ENCODE data around the gene NRIP1.

Gene NRIP1

DNA sequence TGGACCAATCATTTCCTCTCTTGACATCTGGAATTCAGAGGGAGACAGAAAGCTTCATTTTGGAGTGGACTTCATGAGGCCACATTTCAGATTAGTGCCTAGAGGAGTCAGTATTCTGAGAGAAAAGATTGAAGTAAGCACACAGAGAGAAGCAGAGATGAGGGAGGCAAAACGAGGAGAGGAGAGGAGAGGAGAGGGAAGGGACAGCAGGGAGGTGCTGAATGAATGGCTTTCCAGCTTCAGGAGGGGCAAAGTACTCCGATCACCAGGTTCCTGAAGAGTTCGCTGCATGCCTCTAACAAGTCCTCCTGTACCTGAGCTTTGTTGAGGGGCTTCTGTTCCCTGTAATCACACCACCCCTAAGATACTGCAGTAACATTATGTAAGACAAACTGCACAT, 76.0 kb downstream of the NRIP1 start:
- no peak for DNase-seq (ENCODE audit: extremely low read depth, low read depth)
- TF ChIP-seq, protein P1, sequence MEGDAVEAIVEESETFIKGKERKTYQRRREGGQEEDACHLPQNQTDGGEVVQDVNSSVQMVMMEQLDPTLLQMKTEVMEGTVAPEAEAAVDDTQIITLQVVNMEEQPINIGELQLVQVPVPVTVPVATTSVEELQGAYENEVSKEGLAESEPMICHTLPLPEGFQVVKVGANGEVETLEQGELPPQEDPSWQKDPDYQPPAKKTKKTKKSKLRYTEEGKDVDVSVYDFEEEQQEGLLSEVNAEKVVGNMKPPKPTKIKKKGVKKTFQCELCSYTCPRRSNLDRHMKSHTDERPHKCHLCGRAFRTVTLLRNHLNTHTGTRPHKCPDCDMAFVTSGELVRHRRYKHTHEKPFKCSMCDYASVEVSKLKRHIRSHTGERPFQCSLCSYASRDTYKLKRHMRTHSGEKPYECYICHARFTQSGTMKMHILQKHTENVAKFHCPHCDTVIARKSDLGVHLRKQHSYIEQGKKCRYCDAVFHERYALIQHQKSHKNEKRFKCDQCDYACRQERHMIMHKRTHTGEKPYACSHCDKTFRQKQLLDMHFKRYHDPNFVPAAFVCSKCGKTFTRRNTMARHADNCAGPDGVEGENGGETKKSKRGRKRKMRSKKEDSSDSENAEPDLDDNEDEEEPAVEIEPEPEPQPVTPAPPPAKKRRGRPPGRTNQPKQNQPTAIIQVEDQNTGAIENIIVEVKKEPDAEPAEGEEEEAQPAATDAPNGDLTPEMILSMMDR (IDR thresholded peaks at IDR 0.05; ENCODE audit: low read depth, low read length, missing control alignments): no peak
- no peak overlapping the region for H3K4me3 ChIP-seq (replicated peaks; ENCODE audit: low read depth, low read length)

DNA sequence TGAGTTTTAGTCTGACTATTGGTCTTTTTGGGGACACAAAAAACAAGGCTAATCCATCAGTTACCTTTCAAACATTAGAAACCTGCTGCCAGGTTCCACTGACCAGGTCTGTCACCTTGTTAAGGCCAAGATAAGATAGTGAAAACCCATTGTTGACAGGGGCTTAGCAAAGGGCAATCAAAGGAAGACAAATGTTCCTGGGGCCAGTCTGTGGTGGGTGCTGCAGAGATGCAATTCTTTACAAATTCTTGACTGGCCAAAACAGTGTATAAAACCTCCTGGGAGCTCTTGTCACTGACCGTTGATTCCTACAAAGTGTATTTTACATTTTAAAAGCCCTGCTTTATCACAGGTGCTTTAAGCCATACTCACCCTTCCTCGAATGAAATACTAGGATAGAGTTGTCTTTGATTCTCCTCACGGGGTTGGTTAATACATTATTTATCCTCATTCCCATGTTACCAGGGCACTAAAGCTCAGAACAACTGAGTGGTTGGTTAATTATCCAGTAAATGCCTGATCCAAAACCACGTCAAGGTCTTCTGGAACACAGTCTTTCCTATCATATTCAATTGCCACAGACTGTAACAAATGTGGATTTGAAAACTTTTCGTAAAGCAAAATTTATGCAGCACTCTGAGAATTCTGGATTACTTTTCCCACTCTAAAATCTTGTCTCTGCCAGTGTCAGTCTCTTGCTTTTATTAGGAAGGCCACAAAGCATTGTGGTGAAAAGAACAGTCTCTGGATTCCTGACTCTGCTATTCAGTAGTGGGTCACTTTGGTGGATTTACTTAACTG, 77.2 kb downstream of the NRIP1 start:
- no peak for DNase-seq (ENCODE audit: extremely low read depth, low read depth)
- TF ChIP-seq, protein P1 (IDR thresholded peaks at IDR 0.05; ENCODE audit: low read depth, low read length, missing control alignments): no peak
- no peak overlapping the region for H3K4me3 ChIP-seq (replicated peaks; ENCODE audit: low read depth, low read length)

DNA sequence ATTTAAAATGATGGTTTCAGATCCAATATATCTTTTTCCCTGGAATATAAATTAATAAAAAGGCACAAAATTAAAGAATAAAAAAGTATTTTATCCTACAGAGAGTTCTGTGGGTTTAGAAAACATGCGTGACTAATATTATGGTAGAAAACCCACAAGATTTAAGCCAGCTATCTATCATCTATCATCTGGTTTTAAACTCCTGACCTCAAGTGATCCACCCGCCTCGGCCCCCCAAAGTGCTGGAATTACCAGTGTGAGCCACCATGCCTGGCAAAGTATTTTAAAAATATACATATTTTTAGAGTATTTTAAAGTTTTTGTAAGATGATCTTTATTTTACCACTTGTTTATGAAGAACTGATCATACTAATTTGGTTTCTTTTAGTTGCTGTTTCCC, 79.5 kb downstream of the NRIP1 start:
- TF ChIP-seq, protein P1 (IDR thresholded peaks at IDR 0.05; ENCODE audit: low read depth, low read length, missing control alignments): no peak
- no peak overlapping the region for H3K4me3 ChIP-seq (replicated peaks; ENCODE audit: low read depth, low read length)
- no peak for DNase-seq (ENCODE audit: extremely low read depth, low read depth)

DNA sequence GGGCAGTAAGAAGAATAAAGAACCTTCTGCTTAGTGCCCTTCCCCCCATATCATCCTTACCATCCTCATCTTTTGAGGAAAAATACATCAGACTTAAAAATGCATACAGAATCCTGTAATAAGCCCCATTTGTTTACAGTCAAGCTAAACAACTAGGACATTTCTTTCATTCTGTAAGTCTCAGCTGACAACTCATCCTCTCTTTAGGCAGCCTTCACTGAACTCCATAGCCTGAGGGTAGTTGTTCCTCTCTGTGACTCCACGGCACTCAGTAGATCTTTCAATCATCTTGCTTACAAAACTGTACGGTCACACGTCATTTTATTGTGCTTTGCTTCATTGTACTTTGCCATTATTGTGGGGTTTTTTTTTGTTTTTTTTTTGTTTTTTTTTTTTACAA, 82.5 kb downstream of the NRIP1 start:
- no peak for DNase-seq (ENCODE audit: extremely low read depth, low read depth)
- TF ChIP-seq, protein P1 (IDR thresholded peaks at IDR 0.05; ENCODE audit: low read depth, low read length, missing control alignments): no peak
- no peak overlapping the region for H3K4me3 ChIP-seq (replicated peaks; ENCODE audit: low read depth, low read length)

DNA sequence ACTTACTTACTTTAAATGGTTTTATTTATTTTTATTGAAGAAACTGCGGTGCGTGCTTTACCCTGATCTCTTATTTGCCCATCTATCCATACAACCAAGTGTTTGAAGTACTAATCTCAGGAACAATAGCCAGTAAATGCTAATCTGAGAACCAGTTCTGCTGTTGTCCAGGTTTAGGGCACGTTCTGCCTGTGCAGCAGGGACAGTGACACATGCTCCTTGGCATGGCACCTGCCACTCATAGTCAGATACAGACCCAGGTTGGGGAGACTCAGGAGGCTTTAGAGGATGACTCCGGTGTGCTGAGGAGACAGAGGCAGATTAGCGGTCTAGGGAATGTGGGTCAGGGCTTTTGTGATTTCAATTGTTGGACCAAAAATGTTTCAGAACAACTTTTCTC, 83.6 kb downstream of the NRIP1 start:
- no peak overlapping the region for H3K4me3 ChIP-seq (replicated peaks; ENCODE audit: low read depth, low read length)
- TF ChIP-seq, protein P1 (IDR thresholded peaks at IDR 0.05; ENCODE audit: low read depth, low read length, missing control alignments): no peak
- DNase-seq (ENCODE audit: extremely low read depth, low read depth): no peak

DNA sequence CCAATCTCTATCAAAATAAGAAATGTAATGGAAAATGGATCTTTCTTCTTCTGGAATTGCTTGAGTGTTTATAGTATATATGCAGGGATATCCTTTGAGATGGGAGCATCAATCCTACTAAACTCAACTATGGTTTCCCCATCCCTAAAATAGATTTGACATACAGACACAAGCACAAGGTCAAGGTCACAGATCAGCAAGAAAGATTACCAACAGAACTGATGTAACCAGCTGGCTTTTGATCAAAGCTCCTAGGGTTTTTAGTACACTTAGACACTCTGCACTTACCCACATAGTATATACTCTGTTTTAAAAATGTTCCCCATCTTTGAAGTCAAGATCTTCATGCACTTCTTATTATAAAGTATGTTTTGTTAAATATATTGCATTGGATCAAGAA, 85.5 kb downstream of the NRIP1 start:
- no peak for DNase-seq (ENCODE audit: extremely low read depth, low read depth)
- no peak overlapping the region for H3K4me3 ChIP-seq (replicated peaks; ENCODE audit: low read depth, low read length)
- TF ChIP-seq, protein P1 (IDR thresholded peaks at IDR 0.05; ENCODE audit: low read depth, low read length, missing control alignments): no peak

DNA sequence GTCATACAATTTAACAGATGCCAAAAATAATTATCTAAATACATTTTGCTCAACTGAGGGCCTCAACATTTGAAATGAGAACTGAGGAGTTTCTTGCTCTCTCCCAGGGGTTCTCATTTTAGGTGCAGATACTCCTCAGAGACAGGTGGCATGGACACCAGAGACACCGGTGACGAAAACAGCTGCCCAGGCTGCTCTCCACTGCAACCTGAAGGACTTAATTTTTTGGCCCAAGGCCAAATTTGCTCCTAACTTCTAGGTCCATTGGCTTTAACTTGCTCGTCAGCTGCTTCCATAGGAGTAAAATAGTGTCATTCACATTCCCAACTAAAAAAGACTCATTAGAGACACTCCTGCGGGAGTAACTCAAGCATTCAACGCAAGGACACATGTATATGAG, 87.0 kb downstream of the NRIP1 start:
- TF ChIP-seq, protein P1 (IDR thresholded peaks at IDR 0.05; ENCODE audit: low read depth, low read length, missing control alignments): no peak
- DNase-seq (ENCODE audit: extremely low read depth, low read depth): no peak
- H3K4me3 ChIP-seq (replicated peaks; ENCODE audit: low read depth, low read length): no peak overlapping the region
